IPS DF 6.9 (cell line): ENCODE results near the gene SEC61B.

Source experiments
- DNase-seq: peaks from one replicate; pipeline ENCODE4 v3.0.0-alpha.2; 2013; ENCODE audit warnings: low read depth, low spot score
- H3K27ac ChIP-seq: one replicate; pipeline ENCODE4 v1.5.1; 2013; ENCODE audit warnings: low read length, control low read depth
- H3K27me3 ChIP-seq: 2 replicates; pipeline ENCODE4 v1.6.1; 2013; ENCODE audit warnings: mild to moderate bottlenecking, low read length; ENCODE audit not compliant: control insufficient read depth, insufficient read depth
- H3K36me3 ChIP-seq: 2 replicates; pipeline ENCODE4 v1.6.1; 2013; ENCODE audit warnings: low read length; ENCODE audit not compliant: control insufficient read depth, insufficient read depth
- H3K4me1 ChIP-seq: 2 replicates; pipeline ENCODE4 v1.6.1; 2013; ENCODE audit warnings: low read length; ENCODE audit not compliant: control insufficient read depth, insufficient read depth
- H3K4me3 ChIP-seq: 2 replicates; pipeline ENCODE4 v1.5.1; 2013; ENCODE audit warnings: mild to moderate bottlenecking, low read length
- H3K9me3 ChIP-seq: 2 replicates; pipeline ENCODE4 v1.6.1; 2013; ENCODE audit warnings: low read length, inconsistent platforms; ENCODE audit not compliant: control insufficient read depth, insufficient read depth
- WGBS: extraction: QIAGEN DNeasy Blood & Tissue Kit; methylation state at CpG from one replicate; pipeline ENCODE4 v1.1.7; 2013; ENCODE audit warnings: mixed read lengths, missing lambda C conversion rate; ENCODE audit not compliant: insufficient read length, insufficient coverage; 5-methylcytosine and 5-hydroxymethylcytosine counted together

Gene SEC61B

DNA sequence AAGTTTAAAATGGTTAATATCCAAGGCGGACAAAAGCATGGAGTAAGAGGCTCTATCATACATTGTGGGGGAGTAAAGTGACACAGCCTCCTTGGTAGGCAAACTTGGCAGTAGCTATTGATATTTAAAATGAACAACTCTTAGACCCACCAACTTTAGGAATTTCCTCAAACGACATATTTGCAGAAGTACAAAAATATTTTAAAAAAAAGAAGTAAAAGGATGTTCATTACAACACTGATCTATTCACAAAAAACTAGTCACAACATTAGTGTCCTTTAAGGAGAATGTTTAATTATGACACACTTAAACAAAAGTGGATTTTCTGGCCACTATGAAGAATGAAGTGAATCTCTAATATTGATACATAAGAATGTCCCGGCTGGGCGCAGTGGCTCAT, 2.1 kb upstream of the SEC61B start:
- no CpG with 5 or more reads among the region's 4 CpGs for WGBS
- H3K4me3 ChIP-seq: no peak overlapping the region
- H3K36me3 ChIP-seq: no peaks in the 10 kb centered on the region

GRCh38 chr9:99221266-99221620, 839 bp upstream of the SEC61B start:
- WGBS: no CpG with 5 or more reads among the region's 25 CpGs

More for the DNA sequence above, 2.1 kb upstream of the SEC61B start:
- Histone ChIP-seq H3K4me1 (0 out of 2 replicates have a peak, but pooled peaks cover 1% of the 10 kb centered on the region), H3K27ac (no peak overlapping the region), H3K9me3 (no peaks in the 10 kb centered on the region), H3K27me3 (no peaks in the 10 kb centered on the region)
- DNase-seq: no peak

DNA sequence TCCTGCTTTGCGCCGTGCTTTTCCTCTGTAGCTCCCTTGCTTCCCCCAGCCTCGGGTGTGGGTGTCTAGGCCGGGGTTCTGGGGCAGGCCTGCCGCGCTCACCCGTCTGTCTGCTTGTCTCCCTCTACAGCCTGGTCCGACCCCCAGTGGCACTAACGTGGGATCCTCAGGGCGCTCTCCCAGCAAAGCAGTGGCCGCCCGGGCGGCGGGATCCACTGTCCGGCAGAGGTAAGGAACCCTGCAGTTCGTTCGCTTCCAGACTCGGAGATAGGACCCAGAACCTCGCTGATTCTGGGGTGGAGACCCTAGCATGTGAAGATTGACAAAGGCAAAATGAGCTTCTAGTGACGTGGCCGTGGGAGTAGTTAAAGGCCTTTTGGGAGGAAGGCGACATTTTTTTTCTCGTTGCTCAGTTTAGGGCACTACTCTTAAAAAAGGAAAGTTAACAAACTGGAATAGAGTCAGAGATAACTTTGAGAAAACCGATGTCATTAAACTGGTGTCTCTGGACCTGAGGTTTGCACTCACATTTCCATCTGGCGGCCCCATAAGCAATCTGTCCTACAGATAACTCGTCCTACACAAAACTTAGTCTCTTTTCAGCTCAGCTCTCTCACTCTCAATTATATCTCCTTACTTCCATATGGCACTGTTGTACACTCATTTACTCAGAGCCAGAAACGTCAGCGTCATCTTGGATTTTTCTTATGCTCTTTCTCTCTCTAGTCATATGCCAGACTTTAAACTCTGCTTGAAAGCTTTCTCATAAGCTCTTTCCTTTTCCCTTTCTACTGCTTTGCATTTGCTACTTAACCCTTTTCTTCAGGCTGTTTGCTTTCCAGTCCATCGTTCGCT, 561 bp downstream of the SEC61B start:
- H3K27me3 ChIP-seq: no peaks in the 10 kb centered on the region
- H3K9me3 ChIP-seq: no peaks in the 10 kb centered on the region
- H3K4me3 ChIP-seq: peak overlapping the region; percentile 85
- no peak overlapping the region for H3K27ac ChIP-seq
- no peaks in the 10 kb centered on the region for H3K36me3 ChIP-seq
- no peak for DNase-seq
- no peaks in the 10 kb centered on the region for H3K4me1 ChIP-seq
- no CpG with 5 or more reads among the region's 30 CpGs for WGBS

More at GRCh38 chr9:99221266-99221620, 839 bp upstream of the SEC61B start:
- no peaks in the 10 kb centered on the region for H3K36me3 ChIP-seq
- no peak overlapping the region for H3K27ac ChIP-seq
- H3K27me3 ChIP-seq: no peaks in the 10 kb centered on the region
- no peak for DNase-seq
- H3K4me1 ChIP-seq: no peaks in the 10 kb centered on the region
- H3K9me3 ChIP-seq: no peaks in the 10 kb centered on the region
- peak overlapping the region; percentile 85 for H3K4me3 ChIP-seq

DNA sequence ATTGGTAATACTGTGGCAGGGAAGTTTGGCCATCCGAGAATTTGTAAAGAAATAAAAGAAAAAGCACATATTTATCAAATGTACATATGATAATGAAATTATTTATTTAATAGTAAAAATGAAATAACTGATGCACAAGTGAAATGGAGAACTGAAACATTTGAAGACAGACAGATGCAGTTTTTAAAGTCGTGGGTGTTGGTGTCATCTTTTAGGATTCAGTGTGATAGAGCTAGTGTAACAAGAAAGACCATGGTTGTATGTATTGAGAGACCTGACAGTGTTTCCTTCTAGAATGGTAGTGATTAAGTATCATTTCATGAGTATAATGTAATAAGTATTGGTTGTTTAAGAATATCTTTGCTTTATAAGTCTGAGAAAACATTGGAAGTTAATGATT, 2.4 kb downstream of the SEC61B start:
- Histone ChIP-seq H3K27me3 (no peaks in the 10 kb centered on the region), H3K9me3 (no peaks in the 10 kb centered on the region), H3K27ac (no peak overlapping the region), H3K4me1 (no peaks in the 10 kb centered on the region), H3K36me3 (peaks cover 12% of the 10 kb centered on the region; the same call in 1 of the 2 replicates), H3K4me3 (no peak overlapping the region)
- DNase-seq: no peak
- no CpG with 5 or more reads among the region's 2 CpGs for WGBS

- DNase-seq: no peak
- Histone ChIP-seq H3K9me3 (no peaks in the 10 kb centered on the region), H3K4me1 (no peaks in the 10 kb centered on the region), H3K27me3 (no peaks in the 10 kb centered on the region), H3K36me3 (peaks cover 12% of the 10 kb centered on the region; the same call in 1 of the 2 replicates), H3K27ac (no peak overlapping the region), H3K4me3 (no peak overlapping the region)
- WGBS: no CpG with 5 or more reads among the region's 5 CpGs
Measured at GRCh38 chr9:99226054-99226453, 4.0 kb downstream of the SEC61B start.

- WGBS: no CpG with 5 or more reads among the region's 3 CpGs
- Histone ChIP-seq H3K4me3 (no peak overlapping the region), H3K27ac (no peak overlapping the region), H3K9me3 (no peaks in the 10 kb centered on the region), H3K4me1 (no peaks in the 10 kb centered on the region), H3K36me3 (peaks cover 12% of the 10 kb centered on the region; the same call in 1 of the 2 replicates), H3K27me3 (no peaks in the 10 kb centered on the region)
- no peak for DNase-seq
Measured at GRCh38 chr9:99230206-99230605, 8.1 kb downstream of the SEC61B start.

DNA sequence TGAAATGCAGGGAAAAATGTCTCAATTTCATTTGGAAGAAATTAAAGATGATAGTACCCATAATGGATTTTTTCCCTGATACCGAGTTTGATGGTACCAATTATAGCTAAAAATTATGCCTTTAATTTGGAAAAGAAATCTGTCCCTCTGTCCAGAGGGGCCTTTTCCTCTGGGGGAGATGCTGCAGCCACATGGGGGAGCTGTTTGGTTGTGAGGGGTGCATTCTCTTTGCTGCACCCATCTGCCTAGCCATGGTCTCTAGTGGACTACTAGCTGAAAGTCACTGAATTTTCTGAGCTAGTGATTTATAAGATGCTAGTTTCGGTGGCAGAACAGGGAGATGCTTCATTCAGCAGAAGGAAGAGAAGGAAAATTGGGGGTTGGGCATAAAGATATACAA, 9.6 kb downstream of the SEC61B start:
- Histone ChIP-seq H3K4me3 (no peak overlapping the region), H3K27ac (no peak overlapping the region), H3K4me1 (no peaks in the 10 kb centered on the region), H3K36me3 (peaks cover 12% of the 10 kb centered on the region; the same call in 1 of the 2 replicates), H3K27me3 (no peaks in the 10 kb centered on the region), H3K9me3 (no peaks in the 10 kb centered on the region)
- WGBS: no CpG with 5 or more reads among the region's 2 CpGs
- DNase-seq: no peak

GRCh38 chr9:99234618-99235017, 12.5 kb downstream of the SEC61B start:
- WGBS: no CpG with 5 or more reads among the region's 2 CpGs
- H3K36me3 ChIP-seq: no peaks in the 10 kb centered on the region
- no peaks in the 10 kb centered on the region for H3K4me1 ChIP-seq
- H3K27ac ChIP-seq: no peak overlapping the region
- no peak for DNase-seq
- no peak overlapping the region for H3K4me3 ChIP-seq
- H3K27me3 ChIP-seq: no peaks in the 10 kb centered on the region
- no peaks in the 10 kb centered on the region for H3K9me3 ChIP-seq

DNA sequence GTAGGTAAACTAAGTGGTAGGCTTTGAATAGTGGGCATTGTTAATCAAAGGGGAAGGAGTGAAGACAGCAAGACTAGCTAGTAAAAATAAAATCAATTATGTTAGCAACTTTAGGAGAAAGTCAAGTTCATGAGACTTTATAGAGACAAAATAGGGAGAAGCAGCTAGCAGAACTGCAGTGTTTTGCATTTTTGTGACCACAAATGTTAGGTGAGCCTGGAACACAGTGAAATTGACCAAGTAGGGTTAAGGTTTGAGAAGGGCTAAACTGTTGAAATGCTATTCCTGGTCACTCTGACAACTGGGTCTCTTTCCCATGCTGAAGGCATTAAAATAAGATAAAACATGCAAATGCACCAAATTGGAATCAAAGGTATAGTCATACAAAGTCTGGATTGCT, 13.0 kb downstream of the SEC61B start:
- no peaks in the 10 kb centered on the region for H3K36me3 ChIP-seq
- H3K9me3 ChIP-seq: no peaks in the 10 kb centered on the region
- no peaks in the 10 kb centered on the region for H3K27me3 ChIP-seq
- H3K4me3 ChIP-seq: no peak overlapping the region
- H3K4me1 ChIP-seq: no peaks in the 10 kb centered on the region
- no peak overlapping the region for H3K27ac ChIP-seq
- DNase-seq: no peak

DNA sequence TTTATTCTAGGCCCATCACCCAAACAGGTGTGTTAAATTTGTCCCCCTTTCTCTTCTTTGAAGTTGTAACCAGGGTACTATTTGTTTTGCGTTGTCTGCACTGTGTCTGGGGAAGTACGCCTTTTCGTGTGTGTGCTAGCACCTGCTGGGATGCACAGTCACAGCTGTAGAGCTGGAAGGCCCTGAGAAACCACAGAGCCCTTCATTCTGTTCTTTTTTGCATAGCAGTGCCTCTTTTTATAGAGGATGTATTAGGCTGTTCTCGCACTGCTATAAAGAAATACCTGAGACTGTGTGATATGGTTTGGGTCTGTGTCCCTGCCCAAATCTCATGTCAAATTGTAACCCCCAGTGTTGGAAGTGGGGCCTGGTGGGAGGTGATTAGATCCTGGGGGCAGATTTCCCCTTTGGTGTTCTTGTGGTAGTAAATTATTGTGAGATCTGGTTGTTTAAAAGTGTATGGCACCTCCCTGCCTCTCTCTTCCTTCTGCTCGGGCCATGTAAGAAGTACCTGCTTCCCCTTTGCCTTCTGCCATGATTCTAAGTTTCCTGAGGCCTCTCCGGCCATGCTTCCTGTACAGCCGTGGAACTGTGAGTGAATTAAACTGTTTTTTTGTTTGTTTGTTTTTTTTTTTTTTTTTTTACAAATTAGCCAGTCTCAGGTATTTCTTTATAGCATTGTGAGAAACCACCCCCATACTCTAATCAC, 14.0 kb downstream of the SEC61B start:
- Histone ChIP-seq H3K27ac (no peak overlapping the region), H3K9me3 (no peaks in the 10 kb centered on the region), H3K4me1 (no peaks in the 10 kb centered on the region), H3K27me3 (no peaks in the 10 kb centered on the region), H3K36me3 (no peaks in the 10 kb centered on the region), H3K4me3 (no peak overlapping the region)
- WGBS: no CpG with 5 or more reads among the region's 7 CpGs
- no peak for DNase-seq
